Activated CD4-positive, alpha-beta memory T cell treated with anti-CD3 and anti-CD28 coated beads for 36 hours (primary cell): ENCODE measurements around the gene PCDHGA12. TPM values are rescaled to one million over a fixed set of nuclear protein-coding genes. Genes with fewer than 3 reads are reported as not detected.
"Not testable (repeated sequence)": the region's sequence is repeated elsewhere in the genome, so short reads cannot be mapped to it uniquely, and the experiment has no call there.

ENCODE experiments used
- CTCF ChIA-PET: fragments of 350-600 bp; sonication (Branson Sonifier 250); formaldehyde crosslinking; loops from one replicate; lab custom pipeline; 2021; ENCODE audit warnings: antibody characterized with exemption, inconsistent platforms; lab: Charles Lee
- POLR2A ChIA-PET: fragments of 350-600 bp; sonication (Branson Sonifier 250); formaldehyde crosslinking; loops from one replicate; lab custom pipeline; 2021; ENCODE audit warnings: antibody characterized with exemption; lab: Charles Lee
- DNase-seq: peaks from one replicate; pipeline ENCODE4 v3.0.0-alpha.2; 2020
- H3K27ac Mint-ChIP-seq: one replicate; pipeline ENCODE4 v1.8.0; 2021; ENCODE audit warnings: mixed read lengths
- H3K27me3 Mint-ChIP-seq: one replicate; pipeline ENCODE4 v1.8.0; 2021; ENCODE audit warnings: mixed read lengths
- H3K36me3 Mint-ChIP-seq: one replicate; pipeline ENCODE4 v1.8.0; 2021; ENCODE audit warnings: mixed read lengths
- H3K4me1 Mint-ChIP-seq: one replicate; pipeline ENCODE4 v1.8.0; 2021; ENCODE audit warnings: low read depth, mixed read lengths
- H3K4me3 Mint-ChIP-seq: one replicate; pipeline ENCODE4 v1.8.0; 2021; ENCODE audit warnings: mild to moderate bottlenecking, mixed read lengths
- H3K9me3 Mint-ChIP-seq: one replicate; pipeline ENCODE4 v1.8.0; 2021; ENCODE audit warnings: mixed read lengths
- intact Hi-C: fragments of 100-400 bp; cut with micrococcal nuclease; formaldehyde crosslinking; loops from one replicate; pipeline ENCODE4 v1.15.1; 2023
- total RNA-seq, 2 experiments: library from RNA; stranded (reverse); gene quantifications; one replicate each; pipeline ENCODE4 v1.2.3, GENCODE V29; 2021

The PCDHGA12 gene
- total RNA-seq, 2 experiments from 2014 or later, result 0.07 TPM; not detected in 1

DNA sequence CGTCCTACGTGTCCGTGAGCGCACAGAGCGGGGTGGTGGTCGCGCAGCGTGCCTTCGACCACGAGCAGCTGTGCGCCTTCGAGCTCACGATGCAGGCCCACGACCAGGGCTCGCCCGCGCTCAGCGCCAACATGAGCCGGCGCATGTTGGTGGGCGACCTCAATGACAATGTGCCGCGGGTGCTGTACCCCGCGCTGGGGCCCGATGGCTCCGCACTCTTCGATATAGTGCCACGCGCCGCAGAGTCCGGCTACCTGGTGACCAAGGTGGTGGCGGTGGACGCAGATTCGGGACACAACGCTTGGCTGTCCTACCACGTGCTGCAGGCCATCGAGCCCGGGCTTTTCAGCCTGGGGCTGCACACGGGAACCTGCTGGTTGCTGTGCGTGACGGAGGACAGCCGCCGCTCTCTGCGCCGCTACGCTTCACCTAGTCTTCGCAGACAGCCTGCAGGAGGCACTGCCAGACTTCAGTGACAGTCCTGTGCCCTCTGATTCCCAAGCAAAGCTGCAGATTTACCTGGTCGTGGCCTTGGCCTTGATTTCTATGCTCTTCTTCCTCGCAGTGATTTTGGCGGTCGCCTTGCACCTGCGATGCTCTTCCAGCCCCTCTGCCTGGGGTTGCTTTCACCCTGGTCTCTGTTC, 2.4 kb upstream of the PCDHGA12 start:
- Mint-ChIP-seq H3K27ac (no peak overlapping the region), H3K4me3 (no peak overlapping the region), H3K4me1 (peaks cover 4% of the 10 kb centered on the region), H3K27me3 (peaks cover 58% of the 10 kb centered on the region), H3K36me3 (peaks cover 25% of the 10 kb centered on the region), H3K9me3 (peaks cover 26% of the 10 kb centered on the region)
- intact Hi-C loops, result no loop called here
- POLR2A ChIA-PET, result no interaction called here
- no peak for DNase-seq
- CTCF ChIA-PET, result interaction anchor here (1.4 to 4.7 kb wide), 3 partner anchors 7 to 130 kb away, joined by 5 to 32 read pairs (median 21); partner anchors contain the start of genes PCDHGA10 and PCDHGA11

DNA sequence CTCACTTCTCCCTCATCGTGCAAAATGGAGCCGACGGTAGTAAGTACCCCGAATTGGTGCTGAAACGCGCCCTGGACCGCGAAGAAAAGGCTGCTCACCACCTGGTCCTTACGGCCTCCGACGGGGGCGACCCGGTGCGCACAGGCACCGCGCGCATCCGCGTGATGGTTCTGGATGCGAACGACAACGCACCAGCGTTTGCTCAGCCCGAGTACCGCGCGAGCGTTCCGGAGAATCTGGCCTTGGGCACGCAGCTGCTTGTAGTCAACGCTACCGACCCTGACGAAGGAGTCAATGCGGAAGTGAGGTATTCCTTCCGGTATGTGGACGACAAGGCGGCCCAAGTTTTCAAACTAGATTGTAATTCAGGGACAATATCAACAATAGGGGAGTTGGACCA, 979 bp downstream of the PCDHGA12 start:
- H3K4me1 Mint-ChIP-seq, result peaks cover 4% of the 10 kb centered on the region
- peaks cover 51% of the 10 kb centered on the region for H3K27me3 Mint-ChIP-seq
- no peak for DNase-seq
- ChIA-PET CTCF (interaction anchor here (0.6 to 4.7 kb wide), 12 partner anchors 10 to 1302 kb away, joined by 3 to 32 read pairs (median 5); partner anchors contain the start of genes PCDHGA10, PCDHGA11 and TAF7), POLR2A (no interaction called here)
- H3K4me3 Mint-ChIP-seq, result no peak overlapping the region
- intact Hi-C loops, result no loop called here
- peaks cover 23% of the 10 kb centered on the region for H3K9me3 Mint-ChIP-seq
- no peak overlapping the region for H3K27ac Mint-ChIP-seq
- peaks cover 20% of the 10 kb centered on the region for H3K36me3 Mint-ChIP-seq

- POLR2A ChIA-PET, H3K4me3 Mint-ChIP-seq, H3K27ac Mint-ChIP-seq, intact Hi-C loops, H3K4me1 Mint-ChIP-seq, DNase-seq: not testable (repeated sequence)
- CTCF ChIA-PET, result interaction anchor here (1.1 to 4.7 kb wide), 2 partner anchors 11 to 18 kb away, joined by 3 to 32 read pairs; partner anchors contain the start of gene PCDHGA10
- Mint-ChIP-seq H3K27me3 (peaks cover 44% of the 10 kb centered on the region), H3K9me3 (peaks cover 23% of the 10 kb centered on the region), H3K36me3 (peaks cover 17% of the 10 kb centered on the region)
Measured at GRCh38 chr5:141432308-141432707, 2.0 kb downstream of the PCDHGA12 start.

GRCh38 chr5:141432726-141433125, 2.4 kb downstream of the PCDHGA12 start:
- Mint-ChIP-seq H3K27me3 (peaks cover 44% of the 10 kb centered on the region), H3K9me3 (peaks cover 23% of the 10 kb centered on the region), H3K36me3 (peaks cover 17% of the 10 kb centered on the region)
- CTCF ChIA-PET, H3K4me3 Mint-ChIP-seq, DNase-seq, H3K27ac Mint-ChIP-seq, intact Hi-C loops, H3K4me1 Mint-ChIP-seq, POLR2A ChIA-PET: not testable (repeated sequence)

- no peak overlapping the region for H3K4me3 Mint-ChIP-seq
- H3K4me1 Mint-ChIP-seq, result peaks cover 4% of the 10 kb centered on the region
- H3K27ac Mint-ChIP-seq, result no peak overlapping the region
- intact Hi-C loops, result no loop called here
- POLR2A ChIA-PET, result no interaction called here
- peaks cover 19% of the 10 kb centered on the region for H3K9me3 Mint-ChIP-seq
- no peak for DNase-seq
- H3K36me3 Mint-ChIP-seq, result peaks cover 13% of the 10 kb centered on the region
- CTCF ChIA-PET, result no interaction called here
- H3K27me3 Mint-ChIP-seq, result peaks cover 40% of the 10 kb centered on the region
Measured at GRCh38 chr5:141434006-141434405, 3.7 kb downstream of the PCDHGA12 start.

DNA sequence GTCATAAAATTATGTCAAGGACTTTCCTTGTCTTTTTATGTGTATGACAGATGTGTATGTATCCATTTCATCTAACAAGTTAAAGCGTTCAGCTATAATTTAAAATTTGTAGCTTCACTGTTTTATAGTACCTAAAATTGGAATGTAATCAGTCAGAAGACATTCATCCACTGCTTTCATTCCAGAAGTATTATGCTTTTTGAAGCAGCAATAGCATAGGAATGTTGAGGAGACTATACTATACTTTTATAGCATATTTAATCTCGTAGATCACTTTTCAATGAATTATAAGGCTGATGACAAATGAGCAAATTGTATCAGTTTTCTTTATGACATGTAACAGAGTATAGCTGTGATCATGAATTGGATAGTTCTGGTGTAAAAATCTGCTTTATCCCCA, 6.9 kb downstream of the PCDHGA12 start:
- POLR2A ChIA-PET, result no interaction called here
- CTCF ChIA-PET, result no interaction called here
- Mint-ChIP-seq H3K4me1 (no peaks in the 10 kb centered on the region), H3K9me3 (peaks cover 7% of the 10 kb centered on the region), H3K4me3 (no peak overlapping the region), H3K36me3 (peaks cover 2% of the 10 kb centered on the region), H3K27ac (no peak overlapping the region), H3K27me3 (peaks cover 21% of the 10 kb centered on the region)
- DNase-seq, result no peak
- intact Hi-C loops, result no loop called here

DNA sequence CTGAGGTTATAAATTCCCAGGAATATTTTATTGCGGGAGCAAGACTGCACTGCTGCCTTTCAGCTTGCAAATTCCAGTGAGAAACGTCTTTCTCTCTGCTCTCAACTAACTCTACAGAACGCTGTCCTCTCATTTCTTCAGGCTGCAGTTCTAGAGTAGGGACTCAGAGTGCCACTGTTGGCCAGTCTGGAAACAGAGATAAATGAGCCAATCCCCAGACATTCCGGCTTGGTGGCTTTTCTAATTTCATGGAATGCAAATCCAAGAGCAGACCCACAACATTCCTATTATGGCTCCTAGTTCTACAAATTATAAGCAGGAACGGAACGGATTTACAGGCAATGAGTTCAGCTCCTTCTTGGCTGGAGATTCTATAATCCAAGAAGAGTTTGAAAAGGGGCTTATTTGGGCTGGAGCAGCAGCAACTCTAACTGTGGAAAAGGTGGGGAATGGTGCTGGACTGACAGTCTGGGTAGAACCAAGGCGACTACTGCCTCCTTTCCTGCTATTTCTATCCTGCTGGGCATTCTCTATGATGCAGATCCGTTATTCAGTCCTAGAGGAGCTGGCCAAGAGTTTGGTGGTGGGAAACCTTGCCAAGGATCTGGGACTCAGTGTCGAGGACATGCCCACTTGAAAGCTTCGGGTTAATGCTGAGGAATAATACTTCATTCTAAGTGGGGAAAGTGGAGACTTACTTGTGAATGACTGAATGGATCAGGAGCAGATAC, 9.3 kb downstream of the PCDHGA12 start:
- intact Hi-C loops, result no loop called here
- Mint-ChIP-seq H3K27ac (no peak overlapping the region), H3K4me1 (no peaks in the 10 kb centered on the region), H3K4me3 (no peak overlapping the region), H3K9me3 (no peaks in the 10 kb centered on the region), H3K27me3 (peaks cover 10% of the 10 kb centered on the region), H3K36me3 (no peaks in the 10 kb centered on the region)
- ChIA-PET POLR2A (no interaction called here), CTCF (interaction anchor here (0.6 to 1.1 kb wide), 2 partner anchors 73 to 85 kb away, joined by 3 to 4 read pairs; no protein-coding TSS in a partner anchor)
- no peak for DNase-seq

- Mint-ChIP-seq H3K36me3 (no peaks in the 10 kb centered on the region), H3K27me3 (peaks cover 10% of the 10 kb centered on the region), H3K27ac (no peak overlapping the region), H3K4me3 (no peak overlapping the region), H3K9me3 (no peaks in the 10 kb centered on the region), H3K4me1 (no peaks in the 10 kb centered on the region)
- intact Hi-C loops, result no loop called here
- ChIA-PET POLR2A (no interaction called here), CTCF (no interaction called here)
- no peak for DNase-seq
Measured at GRCh38 chr5:141440341-141440740, 10.0 kb downstream of the PCDHGA12 start.

- ChIA-PET CTCF (interaction anchor here (0.6 kb wide), 1 partner anchor 83 kb away, joined by 3 read pairs; no protein-coding TSS in a partner anchor), POLR2A (no interaction called here)
- intact Hi-C loops, result no loop called here
- Mint-ChIP-seq H3K36me3 (no peaks in the 10 kb centered on the region), H3K9me3 (no peaks in the 10 kb centered on the region), H3K4me3 (no peak overlapping the region), H3K27ac (no peak overlapping the region), H3K27me3 (peaks cover 13% of the 10 kb centered on the region), H3K4me1 (no peaks in the 10 kb centered on the region)
- no peak for DNase-seq
Measured at GRCh38 chr5:141441571-141442170, 11.4 kb downstream of the PCDHGA12 start.

- Mint-ChIP-seq H3K9me3 (no peaks in the 10 kb centered on the region), H3K4me3 (no peak overlapping the region), H3K27me3 (peaks cover 15% of the 10 kb centered on the region), H3K4me1 (no peaks in the 10 kb centered on the region), H3K27ac (no peak overlapping the region), H3K36me3 (no peaks in the 10 kb centered on the region)
- intact Hi-C loops, result no loop called here
- ChIA-PET CTCF (no interaction called here), POLR2A (no interaction called here)
- no peak for DNase-seq
Measured at GRCh38 chr5:141465351-141465750, 35.0 kb downstream of the PCDHGA12 start.

- POLR2A ChIA-PET, result interaction anchor here (1.6 kb wide), 1 partner anchor 10 kb away, joined by 4 read pairs; no protein-coding TSS in a partner anchor
- H3K27me3 Mint-ChIP-seq, result peaks cover 48% of the 10 kb centered on the region
- H3K36me3 Mint-ChIP-seq, result no peaks in the 10 kb centered on the region
- intact Hi-C loops, result loop anchor here (1.0 to 5.0 kb wide), 3 partner anchors 37 to 87 kb away; partner anchors contain the start of gene PCDHGA11
- CTCF ChIA-PET, result interaction anchor here (0.9 to 1.8 kb wide), 11 partner anchors 9 to 82 kb away, joined by 3 to 22 read pairs (median 4); partner anchors contain the start of genes PCDHGA12 and PCDHGC4
- peaks cover 20% of the 10 kb centered on the region for H3K4me1 Mint-ChIP-seq
- H3K27ac Mint-ChIP-seq, result no peak within 1 kb of the TSS
- DNase-seq, result peak; percentile 72
- H3K9me3 Mint-ChIP-seq, result no peaks in the 10 kb centered on the region
- H3K4me3 Mint-ChIP-seq, result peak within 1 kb of the TSS; percentile 79
Measured at GRCh38 chr5:141475625-141476131, 45.4 kb downstream of the PCDHGA12 start, which contains the start of gene PCDHGC3. TSS of gene PCDHGC3 (plus strand) at chr5:141475966. CDS start at chr5:141476117, 151 bp downstream.
